HFF-Myc (cell line): Measurements from ENCODE around the gene PHF5A.

Experiments used
- DNase-seq: peaks from one replicate; pipeline ENCODE4 v3.0.0-alpha.2; 2011; ENCODE audit warnings: low read depth; ENCODE audit errors: extremely low read depth
- H3K4me3 ChIP-seq: replicated peaks from 2 replicates; pipeline ENCODE4 v1.5.1; 2011; ENCODE audit warnings: low read depth, mild to moderate bottlenecking, control low read depth, low read length
- TF ChIP-seq, protein P1 (sequence below): IDR thresholded peaks from 2 replicates; pipeline ENCODE4 v1.5.1; 2012; ENCODE audit warnings: mild to moderate bottlenecking, low read depth, low read length, control low read depth; ENCODE audit errors: missing control alignments

Gene PHF5A

DNA sequence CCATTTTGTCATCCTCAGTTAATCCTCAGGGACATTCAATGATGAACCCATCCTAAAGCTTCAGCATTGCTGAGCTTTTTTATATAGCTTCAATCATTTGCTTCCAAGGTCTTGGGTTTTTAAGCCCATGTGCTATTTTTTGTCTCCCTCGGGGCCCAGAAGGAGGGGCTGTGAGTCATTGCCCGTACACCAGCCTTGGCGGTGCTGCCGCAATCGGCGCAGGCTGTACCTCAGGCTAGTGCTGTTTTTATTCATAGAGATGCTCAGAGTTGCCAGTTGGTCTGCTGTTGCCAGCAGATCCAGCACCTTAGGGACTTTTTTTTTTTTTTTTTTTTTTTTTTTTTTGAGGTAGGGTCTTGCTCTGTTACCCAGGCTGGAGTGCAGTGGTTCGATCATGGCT lies 35.9 kb upstream of the PHF5A start:
- TF ChIP-seq, protein P1, sequence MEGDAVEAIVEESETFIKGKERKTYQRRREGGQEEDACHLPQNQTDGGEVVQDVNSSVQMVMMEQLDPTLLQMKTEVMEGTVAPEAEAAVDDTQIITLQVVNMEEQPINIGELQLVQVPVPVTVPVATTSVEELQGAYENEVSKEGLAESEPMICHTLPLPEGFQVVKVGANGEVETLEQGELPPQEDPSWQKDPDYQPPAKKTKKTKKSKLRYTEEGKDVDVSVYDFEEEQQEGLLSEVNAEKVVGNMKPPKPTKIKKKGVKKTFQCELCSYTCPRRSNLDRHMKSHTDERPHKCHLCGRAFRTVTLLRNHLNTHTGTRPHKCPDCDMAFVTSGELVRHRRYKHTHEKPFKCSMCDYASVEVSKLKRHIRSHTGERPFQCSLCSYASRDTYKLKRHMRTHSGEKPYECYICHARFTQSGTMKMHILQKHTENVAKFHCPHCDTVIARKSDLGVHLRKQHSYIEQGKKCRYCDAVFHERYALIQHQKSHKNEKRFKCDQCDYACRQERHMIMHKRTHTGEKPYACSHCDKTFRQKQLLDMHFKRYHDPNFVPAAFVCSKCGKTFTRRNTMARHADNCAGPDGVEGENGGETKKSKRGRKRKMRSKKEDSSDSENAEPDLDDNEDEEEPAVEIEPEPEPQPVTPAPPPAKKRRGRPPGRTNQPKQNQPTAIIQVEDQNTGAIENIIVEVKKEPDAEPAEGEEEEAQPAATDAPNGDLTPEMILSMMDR, result no peak
- no peak for DNase-seq
- no peak overlapping the region for H3K4me3 ChIP-seq

DNA sequence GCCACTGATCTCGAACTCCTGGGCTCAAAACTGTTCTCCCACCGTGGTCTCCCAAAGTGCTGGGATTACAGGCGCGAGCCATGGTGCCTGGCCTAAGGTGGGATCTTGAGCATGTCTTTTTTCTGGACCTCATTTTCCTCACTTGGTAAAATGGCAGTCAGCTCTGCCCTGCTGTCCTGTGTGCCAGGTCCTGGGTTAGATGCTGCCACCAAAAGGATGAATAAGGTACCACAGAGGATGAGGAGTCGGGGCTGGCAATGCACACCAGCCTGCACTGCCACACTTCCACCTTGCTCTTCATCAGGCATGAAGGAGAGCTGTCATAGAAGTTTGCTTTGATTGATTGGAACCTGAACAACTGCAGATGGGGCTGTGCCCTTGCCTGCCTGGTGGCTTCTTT lies 32.7 kb upstream of the PHF5A start:
- H3K4me3 ChIP-seq, result no peak overlapping the region
- TF ChIP-seq, protein P1, result no peak
- no peak for DNase-seq

DNA sequence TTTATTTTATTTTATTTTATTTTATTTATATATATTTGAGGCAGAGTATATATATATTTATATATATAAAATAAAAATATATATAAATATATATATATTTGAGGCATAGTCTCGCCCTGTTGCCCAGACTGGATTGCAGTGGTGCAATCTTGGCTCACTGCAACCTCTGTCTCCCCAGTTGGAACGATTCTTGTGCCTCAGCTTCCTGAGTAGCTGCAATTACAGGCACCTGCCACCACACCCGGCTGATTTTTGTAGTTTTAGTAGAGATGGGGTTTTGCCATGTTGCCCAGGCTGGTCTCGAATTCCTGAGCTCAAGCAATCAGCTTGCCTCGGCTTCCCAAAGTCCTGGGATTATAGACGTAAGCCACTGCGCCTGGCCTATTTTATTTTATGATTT lies 31.8 kb upstream of the PHF5A start:
- TF ChIP-seq, protein P1, result no peak
- DNase-seq, result no peak
- no peak overlapping the region for H3K4me3 ChIP-seq

DNA sequence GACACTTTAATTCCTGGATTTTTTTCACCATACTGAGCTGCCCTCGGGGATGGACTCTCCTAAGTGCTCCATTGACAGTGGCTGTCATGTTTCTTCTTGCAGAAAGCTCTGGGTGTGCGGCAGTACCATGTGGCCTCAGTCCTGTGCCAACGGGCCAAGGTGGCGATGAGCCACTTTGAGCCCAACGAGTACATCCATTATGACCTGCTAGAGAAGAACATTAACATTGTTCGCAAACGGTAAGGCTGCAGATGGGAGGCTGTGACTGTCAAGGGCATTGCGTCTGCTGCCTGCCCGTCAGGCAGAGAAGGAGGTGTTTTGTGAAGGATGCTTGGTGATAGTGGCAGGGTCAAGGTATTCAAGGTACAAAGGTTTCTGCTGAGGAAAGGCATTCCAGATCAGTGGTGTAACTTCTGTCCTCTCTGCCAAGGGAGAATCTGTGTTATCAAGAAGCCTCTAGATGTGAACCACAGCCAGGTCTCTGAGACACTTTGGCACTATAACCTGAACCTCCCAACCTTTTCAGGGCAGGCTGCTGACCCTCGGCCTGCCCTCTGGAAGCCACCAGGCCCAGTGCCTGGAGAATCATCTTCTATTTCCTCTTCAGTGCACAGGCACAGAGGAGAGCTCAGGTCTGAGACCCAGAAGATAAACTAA lies 31.3 kb upstream of the PHF5A start:
- DNase-seq, result no peak
- H3K4me3 ChIP-seq, result no peak overlapping the region
- TF ChIP-seq, protein P1, result no peak

DNA sequence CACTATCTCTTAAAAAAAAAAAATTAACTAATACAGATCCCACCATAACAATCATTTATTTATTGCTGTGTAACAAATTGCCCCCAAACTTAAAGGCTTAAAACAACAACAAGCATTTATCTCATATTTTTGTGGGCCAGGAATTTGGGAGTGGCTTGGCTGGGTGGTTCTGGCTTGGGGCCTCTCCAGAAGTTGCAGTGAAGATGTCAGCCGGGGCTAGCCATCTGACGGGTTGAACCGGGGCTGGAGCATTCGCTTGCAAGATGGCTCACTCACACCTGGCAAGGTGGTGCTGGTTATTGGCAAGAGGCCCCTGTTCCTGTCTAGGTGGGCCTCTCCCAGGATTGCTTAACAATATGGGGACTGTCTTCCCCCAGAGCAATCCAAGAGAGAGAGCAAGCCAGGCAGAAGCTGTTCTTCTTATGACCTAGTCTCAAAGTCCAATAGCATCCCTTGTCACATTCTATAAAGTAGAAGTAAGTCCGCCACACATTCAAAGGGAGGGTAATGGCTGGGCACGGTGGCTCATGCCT lies 29.9 kb upstream of the PHF5A start:
- no peak for DNase-seq
- no peak overlapping the region for H3K4me3 ChIP-seq
- TF ChIP-seq, protein P1, result no peak

DNA sequence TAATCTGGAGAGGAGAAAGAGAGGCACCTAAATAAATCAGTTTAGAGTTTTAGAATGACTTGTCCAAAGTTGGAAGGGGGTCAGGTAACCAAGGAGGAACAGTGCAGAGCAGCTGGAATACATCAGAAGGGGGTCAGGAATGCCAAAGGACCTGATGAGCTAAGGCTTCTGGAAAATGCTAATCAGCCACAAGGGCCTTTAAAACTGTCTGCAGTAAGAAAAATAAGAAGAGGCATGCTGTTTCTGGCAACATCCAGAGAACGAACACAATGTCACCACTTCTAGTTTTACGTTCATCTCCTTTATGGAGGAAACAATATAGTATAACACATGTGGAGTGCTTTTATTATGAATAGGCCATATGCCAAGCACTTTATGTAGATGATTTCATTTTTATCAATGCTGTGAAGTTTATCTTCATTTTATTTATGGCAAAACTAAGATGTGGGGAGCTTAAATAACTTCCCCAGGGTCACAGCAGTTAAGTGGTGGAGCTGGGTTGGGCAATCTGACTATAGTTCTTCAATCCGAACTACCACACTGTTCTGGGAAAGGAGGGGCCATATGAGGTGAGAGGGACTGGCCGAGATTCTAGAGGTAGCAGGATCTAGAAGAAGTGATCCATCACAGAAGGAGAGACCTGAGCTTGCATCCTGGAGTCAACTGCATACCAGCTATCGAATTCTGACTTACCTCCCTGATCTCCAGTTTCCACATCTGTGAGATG lies 23.0 kb upstream of the PHF5A start:
- TF ChIP-seq, protein P1, result no peak
- no peak overlapping the region for H3K4me3 ChIP-seq
- no peak for DNase-seq
